BJ (cell line): ENCODE data around the gene KRABD2.

Experiments used
- CTCF ChIA-PET: fragments of 350-600 bp; formaldehyde crosslinking; extraction: SDS; loops from one replicate; lab custom pipeline; 2021; ENCODE audit warnings: antibody characterized with exemption, inconsistent platforms; lab: Yijun Ruan, JAX
- POLR2A ChIA-PET: fragments of 300-600 bp; sonication (Branson Sonifier 250); formaldehyde crosslinking; extraction: SDS; loops from one replicate; lab custom pipeline; 2021; ENCODE audit warnings: antibody characterized with exemption; lab: Charles Lee
- DNase-seq: peaks from one replicate; pipeline ENCODE4 v3.0.0-alpha.2; 2011; ENCODE audit warnings: low read depth
- H3K27me3 ChIP-seq: 2 replicates; pipeline ENCODE4 v1.6.0; 2011; ENCODE audit warnings: low read length; ENCODE audit not compliant: control insufficient read depth, insufficient read depth
- H3K36me3 ChIP-seq: 2 replicates; pipeline ENCODE4 v1.5.1; 2011; ENCODE audit warnings: low read length; ENCODE audit not compliant: control insufficient read depth, insufficient read depth
- H3K4me3 ChIP-seq: 2 replicates; pipeline ENCODE4 v1.5.1; 2011; ENCODE audit warnings: low read depth, mild to moderate bottlenecking, control low read depth, low read length
- TF ChIP-seq, protein P1 (sequence below): IDR thresholded peaks from 2 replicates; pipeline ENCODE4 v1.5.1; 2011; ENCODE audit warnings: low read depth, mild to moderate bottlenecking, control low read depth, inconsistent platforms, low read length, moderate library complexity; ENCODE audit not compliant: insufficient read depth

The KRABD2 gene

DNA sequence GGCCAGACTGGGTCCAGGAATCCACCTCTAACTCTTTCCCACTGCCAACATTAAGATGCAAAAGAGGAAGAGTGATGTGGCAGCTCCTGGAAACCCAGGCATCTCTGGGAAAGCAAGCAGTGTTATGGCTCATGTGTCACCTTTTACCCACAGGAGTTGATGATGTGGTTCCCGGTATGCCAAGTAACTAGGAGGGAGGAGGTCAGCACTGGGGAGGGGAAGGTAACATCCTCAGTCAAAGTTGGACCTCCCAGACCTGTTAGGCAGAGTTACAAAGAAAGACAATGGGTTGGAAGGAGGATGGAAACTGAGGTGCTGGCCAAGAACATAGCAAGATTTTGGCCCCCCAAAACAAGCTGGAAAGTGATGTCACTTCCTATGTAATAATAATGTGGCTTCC lies 11.4 kb downstream of the KRABD2 start:
- no peak overlapping the region for H3K4me3 ChIP-seq
- ChIA-PET POLR2A (interaction anchor here (0.6 kb wide), 1 partner anchor 12 kb away, joined by 3 read pairs; no protein-coding TSS in a partner anchor), CTCF (interaction anchor here (0.6 kb wide), 1 partner anchor 402 kb away, joined by 3 read pairs; no protein-coding TSS in a partner anchor)
- DNase-seq = no peak
- TF ChIP-seq, protein P1, sequence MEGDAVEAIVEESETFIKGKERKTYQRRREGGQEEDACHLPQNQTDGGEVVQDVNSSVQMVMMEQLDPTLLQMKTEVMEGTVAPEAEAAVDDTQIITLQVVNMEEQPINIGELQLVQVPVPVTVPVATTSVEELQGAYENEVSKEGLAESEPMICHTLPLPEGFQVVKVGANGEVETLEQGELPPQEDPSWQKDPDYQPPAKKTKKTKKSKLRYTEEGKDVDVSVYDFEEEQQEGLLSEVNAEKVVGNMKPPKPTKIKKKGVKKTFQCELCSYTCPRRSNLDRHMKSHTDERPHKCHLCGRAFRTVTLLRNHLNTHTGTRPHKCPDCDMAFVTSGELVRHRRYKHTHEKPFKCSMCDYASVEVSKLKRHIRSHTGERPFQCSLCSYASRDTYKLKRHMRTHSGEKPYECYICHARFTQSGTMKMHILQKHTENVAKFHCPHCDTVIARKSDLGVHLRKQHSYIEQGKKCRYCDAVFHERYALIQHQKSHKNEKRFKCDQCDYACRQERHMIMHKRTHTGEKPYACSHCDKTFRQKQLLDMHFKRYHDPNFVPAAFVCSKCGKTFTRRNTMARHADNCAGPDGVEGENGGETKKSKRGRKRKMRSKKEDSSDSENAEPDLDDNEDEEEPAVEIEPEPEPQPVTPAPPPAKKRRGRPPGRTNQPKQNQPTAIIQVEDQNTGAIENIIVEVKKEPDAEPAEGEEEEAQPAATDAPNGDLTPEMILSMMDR = no peak
- no peaks in the 10 kb centered on the region for H3K27me3 ChIP-seq
- peaks cover 2% of the 10 kb centered on the region for H3K36me3 ChIP-seq

DNA sequence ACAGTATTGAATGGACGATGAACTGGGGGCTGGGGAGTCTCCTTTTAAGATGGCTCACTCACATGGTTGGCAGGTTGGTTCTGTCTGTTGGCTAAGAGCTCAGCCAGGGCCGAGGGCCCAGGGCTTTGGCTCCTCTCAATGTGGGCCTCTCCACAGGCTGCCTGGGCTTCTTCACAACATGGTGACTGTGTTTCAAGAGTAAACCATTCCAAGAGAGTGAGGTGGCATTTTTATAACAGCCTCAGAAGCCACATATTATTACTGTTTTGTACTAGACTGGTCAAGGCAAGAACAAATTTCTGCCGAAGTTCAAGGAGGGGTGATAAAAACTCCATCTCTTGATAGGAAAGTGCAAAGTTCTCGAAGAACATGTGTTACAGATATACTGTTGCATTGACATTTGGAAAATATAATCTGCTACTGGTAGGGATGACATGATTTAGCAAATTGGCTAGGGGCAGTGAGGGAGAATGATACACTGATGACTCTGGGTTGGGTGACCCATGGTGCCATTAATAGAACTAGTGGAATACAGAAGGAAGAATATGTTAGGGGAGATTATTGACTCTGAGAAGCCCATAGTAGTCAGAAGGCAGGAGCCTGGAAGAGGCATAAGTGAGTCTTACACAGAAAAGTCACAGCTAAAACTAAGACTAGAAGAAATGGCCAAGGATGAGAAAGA lies 13.7 kb downstream of the KRABD2 start:
- no peaks in the 10 kb centered on the region for H3K36me3 ChIP-seq
- H3K27me3 ChIP-seq = no peaks in the 10 kb centered on the region
- CTCF ChIA-PET = interaction anchor here (0.5 to 1.5 kb wide), 3 partner anchors 14 to 747 kb away, joined by 3 to 6 read pairs (median 4); partner anchors contain the start of genes KRABD2 and SLC25A35
- POLR2A ChIA-PET = no interaction called here
- no peak overlapping the region for H3K4me3 ChIP-seq
- TF ChIP-seq, protein P1 = no peak
- DNase-seq = no peak

DNA sequence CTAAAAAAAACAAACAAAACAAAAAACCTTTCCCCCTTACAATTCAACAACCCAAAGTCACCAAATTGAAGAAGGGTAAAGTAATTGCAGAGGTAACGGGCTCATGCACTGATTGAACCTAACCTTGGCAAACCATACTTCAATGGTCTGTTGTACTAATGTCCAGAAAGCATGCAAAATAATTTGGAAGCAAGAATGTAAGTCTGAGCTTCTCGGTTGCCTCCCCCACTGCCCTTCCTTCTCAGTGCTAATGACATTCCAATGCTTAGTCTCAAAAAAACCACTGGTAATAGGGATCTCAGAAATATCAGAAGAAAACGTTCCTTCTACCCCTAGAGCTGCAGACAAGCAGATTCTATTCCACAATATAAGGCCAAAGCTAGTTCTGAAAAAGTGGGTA lies 15.8 kb downstream of the KRABD2 start:
- no peak for DNase-seq
- TF ChIP-seq, protein P1 = no peak
- ChIA-PET CTCF (interaction anchor here (1.4 to 1.8 kb wide), 3 partner anchors 15 to 287 kb away, joined by 3 to 6 read pairs (median 6); partner anchors contain the start of gene KRABD2), POLR2A (no interaction called here)
- Histone ChIP-seq H3K4me3 (no peak overlapping the region), H3K27me3 (no peaks in the 10 kb centered on the region), H3K36me3 (no peaks in the 10 kb centered on the region)

DNA sequence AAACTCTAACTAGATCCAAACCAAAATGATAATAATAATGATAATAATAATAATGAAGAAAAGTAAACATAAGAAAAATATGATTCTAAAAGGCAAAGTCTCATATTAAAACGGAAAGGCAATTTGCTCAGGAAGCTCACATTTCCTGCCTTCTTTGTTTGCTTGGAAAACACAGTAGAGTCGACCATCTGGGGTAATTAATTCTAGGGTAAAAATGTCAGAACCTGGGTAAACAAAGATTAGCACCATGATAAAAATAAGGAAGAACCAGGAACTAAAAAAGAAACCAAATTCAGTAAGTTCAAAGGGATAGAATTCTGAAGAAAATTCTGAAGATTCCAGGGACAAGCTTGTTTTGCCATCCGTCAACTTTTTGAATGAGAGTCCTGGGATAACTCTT lies 16.2 kb downstream of the KRABD2 start:
- no peaks in the 10 kb centered on the region for H3K36me3 ChIP-seq
- no peak overlapping the region for H3K4me3 ChIP-seq
- CTCF ChIA-PET = interaction anchor here (1.4 to 1.8 kb wide), 3 partner anchors 16 to 287 kb away, joined by 3 to 6 read pairs (median 6); partner anchors contain the start of gene KRABD2
- DNase-seq = no peak
- TF ChIP-seq, protein P1 = no peak
- POLR2A ChIA-PET = no interaction called here
- H3K27me3 ChIP-seq = no peaks in the 10 kb centered on the region

DNA sequence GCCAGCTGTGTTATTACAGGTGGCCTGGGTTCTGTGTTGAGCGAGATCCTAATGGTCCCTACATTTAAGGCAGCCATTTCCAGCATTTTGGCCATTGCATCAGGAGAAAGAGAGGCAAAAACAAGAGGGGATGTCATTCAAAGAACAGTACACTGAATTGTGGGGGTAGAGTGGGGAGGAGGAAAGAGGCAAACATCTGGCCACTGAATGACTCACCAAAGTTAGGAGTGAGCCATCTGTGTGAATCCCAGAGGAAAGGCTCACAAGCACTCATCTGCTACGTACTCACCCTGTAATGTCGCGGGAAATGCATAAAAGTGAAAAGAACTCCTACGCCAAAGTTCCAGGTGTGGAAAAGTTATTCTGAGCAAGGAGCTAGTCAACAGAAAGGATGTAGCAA lies 16.7 kb downstream of the KRABD2 start:
- POLR2A ChIA-PET = no interaction called here
- TF ChIP-seq, protein P1 = no peak
- DNase-seq = peak; percentile 68
- CTCF ChIA-PET = interaction anchor here (1.4 to 1.8 kb wide), 3 partner anchors 16 to 286 kb away, joined by 3 to 6 read pairs (median 6); partner anchors contain the start of gene KRABD2
- H3K36me3 ChIP-seq = no peaks in the 10 kb centered on the region
- no peaks in the 10 kb centered on the region for H3K27me3 ChIP-seq
- no peak overlapping the region for H3K4me3 ChIP-seq
